GM18499 (cell line): Measurements from ENCODE around the gene ZNF618.

Experiments used
- ATAC-seq: cut with Tn5 transposase; IDR thresholded peaks from one replicate; pipeline ENCODE4 v1.9.1; 2021; ENCODE audit warnings: moderate number of reproducible peaks; ENCODE audit not compliant: insufficient read depth, unreplicated experiment

ZNF618 gene

DNA sequence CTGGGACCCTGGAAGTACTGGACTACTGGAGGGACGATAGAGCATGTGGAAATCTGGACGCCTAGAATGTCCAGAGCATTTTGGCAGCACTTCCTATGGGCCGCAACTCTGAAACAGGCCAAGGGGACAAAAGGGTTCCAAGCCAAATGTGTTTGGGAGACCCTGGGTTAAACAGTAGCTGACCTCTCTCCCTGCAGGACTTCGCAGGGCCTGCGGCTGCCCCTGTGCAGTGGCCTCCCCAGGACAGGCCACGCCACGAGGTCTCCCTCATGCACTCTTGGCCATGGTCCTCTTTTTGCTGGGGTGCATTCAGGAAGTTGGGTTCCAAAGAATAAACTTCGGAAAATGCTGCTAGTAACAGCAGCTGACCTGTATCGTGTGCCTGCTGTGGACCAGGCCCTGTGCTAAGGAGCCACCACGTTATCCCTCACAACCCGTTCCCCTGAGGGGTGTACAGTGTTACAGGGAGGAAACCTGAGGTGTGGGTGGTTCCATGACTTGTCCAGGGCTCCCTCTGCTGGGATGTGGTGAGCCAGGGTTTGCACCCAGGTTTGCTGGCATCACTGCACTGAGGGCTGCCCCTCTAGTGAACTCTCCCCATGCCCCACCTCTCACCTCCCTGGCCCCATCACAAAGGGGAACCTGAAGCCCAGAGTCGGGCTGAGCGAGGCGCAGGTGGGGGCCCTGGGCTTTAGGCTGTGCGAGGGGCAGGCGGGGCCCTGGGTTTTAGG, 122.6 kb downstream of the ZNF618 start:
- ATAC-seq = no peak

DNA sequence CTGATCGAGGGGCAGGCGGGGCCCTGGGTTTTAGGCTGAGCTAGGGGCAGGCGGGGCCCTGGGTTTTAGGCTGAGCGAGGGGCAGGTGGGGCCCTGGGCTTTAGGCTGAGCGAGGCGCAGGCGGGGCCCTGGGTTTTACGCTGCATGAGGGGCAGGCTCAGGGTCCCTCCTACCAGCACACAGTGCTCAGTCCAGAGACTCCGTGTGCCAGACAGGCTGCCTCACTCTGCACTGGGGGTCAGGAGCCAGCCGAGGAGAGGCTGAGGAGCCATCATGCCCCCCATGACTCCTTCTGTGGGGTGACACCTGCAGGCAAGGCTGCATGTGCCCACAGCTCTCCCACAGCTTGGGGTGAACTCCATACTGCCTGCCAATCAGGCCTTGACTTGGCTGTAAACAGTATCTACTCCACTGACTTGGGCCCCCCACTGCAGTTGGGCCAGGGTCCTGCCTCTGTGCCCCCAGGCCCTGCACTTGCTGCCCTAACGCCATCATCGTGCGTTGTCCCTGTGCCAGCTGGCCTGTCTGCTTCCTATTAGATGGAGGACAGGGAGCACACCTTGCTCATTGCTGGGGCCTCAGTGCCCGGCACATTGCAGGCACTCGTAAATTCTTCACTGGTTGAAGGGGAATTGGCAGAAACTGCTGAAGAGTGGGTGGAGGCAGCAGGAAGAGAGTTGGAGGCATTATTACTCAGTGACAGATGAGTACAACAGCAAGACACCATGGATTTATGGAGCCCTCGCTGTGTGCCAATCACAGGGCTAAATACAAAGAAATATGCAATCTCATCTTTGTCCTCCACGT, 123.3 kb downstream of the ZNF618 start:
- no peak for ATAC-seq

- no peak for ATAC-seq
Measured at GRCh38 chr9:114000063-114000454, 124.0 kb downstream of the ZNF618 start.

DNA sequence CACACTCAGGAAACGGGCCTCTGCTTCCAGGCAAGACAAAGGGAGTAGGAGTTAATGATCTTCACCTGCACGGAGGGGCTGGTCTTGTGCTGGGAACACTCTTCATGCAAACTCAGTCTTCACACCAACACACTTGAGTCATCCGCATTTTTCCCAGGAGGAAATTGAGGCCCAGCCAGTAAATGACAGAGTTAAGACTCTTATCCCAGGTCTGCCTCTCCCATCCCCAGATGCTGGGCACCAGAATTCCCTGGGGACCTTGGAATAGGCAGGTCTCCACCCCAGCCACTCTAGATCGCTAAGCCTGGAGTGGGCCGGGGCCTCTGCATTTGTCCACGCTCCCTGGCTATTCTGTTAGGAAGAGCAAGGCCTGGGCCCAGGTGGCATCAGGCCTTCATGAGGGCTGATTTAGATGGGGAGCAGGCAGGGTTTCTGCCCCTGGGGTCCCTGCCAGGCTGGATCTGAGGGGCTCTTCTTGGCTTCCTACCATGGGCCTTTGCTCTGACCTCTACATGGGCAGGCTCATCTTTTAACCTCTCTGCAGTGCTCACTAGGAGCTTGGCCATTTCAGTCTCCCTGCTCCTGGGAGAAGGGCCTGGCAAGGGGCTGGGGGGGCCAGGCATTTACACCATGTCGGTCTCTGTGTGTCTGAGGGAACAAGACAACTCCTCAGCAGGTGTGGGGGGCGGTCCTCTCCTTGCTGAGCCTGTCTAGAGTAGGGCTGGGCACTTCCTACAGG, 124.7 kb downstream of the ZNF618 start:
- ATAC-seq = no peak

GRCh38 chr9:114001410-114001685, 125.2 kb downstream of the ZNF618 start:
- ATAC-seq = no peak

GRCh38 chr9:114001794-114002261, 125.7 kb downstream of the ZNF618 start:
- ATAC-seq = no peak

- ATAC-seq = no peak
Measured at GRCh38 chr9:114002271-114002985, 126.3 kb downstream of the ZNF618 start.

DNA sequence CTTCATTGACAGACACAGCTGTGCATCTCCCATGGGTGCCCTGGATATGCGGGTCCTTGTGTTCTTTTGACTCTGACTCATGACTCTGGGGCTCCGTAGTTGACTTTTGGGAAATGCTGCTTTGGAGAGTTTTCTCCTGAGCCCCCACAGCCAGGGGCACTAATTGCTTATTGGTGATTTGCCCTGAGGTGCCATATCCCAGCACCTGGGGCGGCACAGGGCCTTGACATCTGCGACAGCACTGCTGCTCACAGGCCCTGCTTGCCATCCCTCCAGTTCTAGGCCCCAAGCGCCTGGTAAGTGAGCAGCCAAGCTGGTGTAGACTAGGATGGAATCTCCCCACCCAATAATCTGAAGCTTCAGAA, 126.9 kb downstream of the ZNF618 start:
- no peak for ATAC-seq

DNA sequence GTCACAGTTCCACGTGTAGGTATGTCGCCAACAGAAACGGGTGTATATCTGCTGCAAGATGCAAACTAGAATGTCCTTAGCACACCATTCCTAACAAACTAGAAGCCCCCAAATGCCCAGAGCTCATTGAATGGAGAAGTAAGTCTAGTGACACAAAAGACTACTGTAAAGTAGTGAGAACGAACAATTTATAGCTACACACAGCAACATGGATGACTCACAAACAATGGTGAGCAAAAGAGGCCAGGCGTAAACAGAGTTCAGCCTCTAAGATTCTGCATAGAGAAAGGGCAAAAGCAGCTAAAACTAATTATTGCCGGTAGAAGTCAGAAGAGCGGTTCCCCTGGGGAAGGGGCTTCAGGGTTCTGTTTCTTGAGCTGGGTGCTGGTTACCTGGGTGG, 127.2 kb downstream of the ZNF618 start:
- no peak for ATAC-seq

DNA sequence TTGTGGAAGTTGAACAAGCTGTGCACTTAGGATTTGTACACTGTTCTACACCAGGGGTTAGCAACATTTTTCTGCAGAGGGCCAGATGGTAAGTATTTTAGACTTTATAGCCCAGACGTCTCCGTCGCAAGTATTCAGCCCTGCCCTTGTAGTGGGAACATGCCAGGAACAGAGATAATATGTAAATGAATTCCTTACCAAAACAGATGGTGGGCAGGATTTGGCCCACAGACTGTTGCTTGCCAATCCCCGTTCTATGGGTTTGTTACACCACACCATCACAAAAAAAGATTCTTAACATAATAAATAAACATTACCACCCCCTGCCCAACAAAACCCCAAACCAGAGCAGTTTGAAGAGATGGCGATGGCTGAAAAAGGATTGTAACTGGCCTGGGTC, 127.6 kb downstream of the ZNF618 start:
- no peak for ATAC-seq

- ATAC-seq = no peak
Measured at GRCh38 chr9:114004221-114004716, 128.2 kb downstream of the ZNF618 start.

DNA sequence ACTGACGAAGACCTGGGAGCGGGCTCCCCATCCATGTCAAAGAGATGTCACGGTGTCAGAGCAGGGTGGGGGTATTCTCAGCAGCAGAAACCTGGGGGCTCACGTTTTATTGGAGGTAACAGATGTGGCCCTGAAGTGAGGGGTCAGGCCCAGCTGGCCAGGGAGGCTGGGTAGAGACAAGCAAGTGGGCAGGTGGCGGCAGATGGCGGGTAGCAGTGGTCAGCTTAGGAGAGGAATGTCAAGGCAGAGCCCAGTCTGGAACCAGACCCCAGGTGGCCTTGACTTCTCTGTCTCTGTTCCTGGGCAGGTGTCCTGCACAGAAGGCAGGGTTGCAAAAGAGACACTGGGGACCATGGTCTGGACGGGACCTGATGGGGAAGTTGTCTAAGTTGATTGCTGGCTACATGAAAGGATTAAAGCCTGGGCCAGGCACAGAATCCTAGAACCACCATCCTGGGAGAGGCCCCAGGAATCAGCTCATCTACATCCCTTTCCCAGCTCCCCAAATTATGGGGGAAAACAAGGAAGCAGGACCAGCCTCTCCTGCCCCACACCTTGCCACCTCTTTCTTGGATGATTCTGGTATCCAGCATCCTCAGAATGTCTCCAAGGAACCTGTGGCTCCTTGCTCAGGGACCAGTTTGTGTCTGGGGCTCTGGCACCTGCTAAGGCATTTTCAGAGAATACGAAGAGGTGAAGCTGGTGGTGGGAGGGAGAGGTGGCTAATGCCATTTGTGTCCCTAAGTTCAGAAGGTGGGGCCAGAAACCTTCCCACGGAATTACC, 129.5 kb downstream of the ZNF618 start:
- no peak for ATAC-seq

- no peak for ATAC-seq
Measured at GRCh38 chr9:114006155-114006550, 130.0 kb downstream of the ZNF618 start.

DNA sequence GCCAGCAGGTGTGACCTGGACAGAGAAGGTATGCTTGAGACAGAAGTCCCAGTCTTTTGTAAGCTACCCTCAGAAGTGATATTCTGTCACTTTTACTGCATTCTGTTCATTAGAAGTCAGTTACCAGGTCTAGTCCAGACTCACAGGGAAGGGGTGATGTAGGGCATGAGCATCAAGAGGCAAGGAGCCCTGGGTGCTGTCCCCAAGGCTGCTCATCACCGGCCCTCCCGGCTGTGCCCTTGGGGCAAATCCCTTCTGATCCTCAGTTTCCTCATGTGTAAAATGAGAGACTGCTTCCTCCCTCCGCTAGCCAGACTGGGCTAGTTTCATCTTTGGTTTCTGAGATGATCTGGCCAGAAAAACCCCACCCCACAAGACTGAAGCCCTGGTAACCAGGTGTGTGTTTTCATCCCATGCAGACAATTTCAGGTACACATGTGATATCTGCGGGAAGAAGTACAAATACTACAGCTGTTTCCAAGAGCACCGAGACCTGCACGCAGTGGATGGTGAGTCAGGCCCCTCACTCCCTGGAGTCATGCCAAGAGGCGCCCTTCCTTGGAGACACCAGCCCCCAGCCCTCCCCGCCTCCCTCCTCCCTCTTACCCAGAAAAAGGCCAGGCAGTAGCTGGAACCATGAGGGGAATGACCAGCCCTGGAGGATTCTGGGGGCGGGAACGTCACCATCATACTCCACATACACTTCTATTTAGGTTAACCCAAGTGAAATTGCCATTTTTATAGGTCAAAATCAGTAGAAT, 131.0 kb downstream of the ZNF618 start:
- ATAC-seq = no peak

GRCh38 chr9:114007991-114008666, 132.0 kb downstream of the ZNF618 start:
- ATAC-seq = no peak

GRCh38 chr9:114008667-114009410, 132.7 kb downstream of the ZNF618 start:
- ATAC-seq = no peak

GRCh38 chr9:114011313-114011712, 135.2 kb downstream of the ZNF618 start:
- ATAC-seq = no peak

DNA sequence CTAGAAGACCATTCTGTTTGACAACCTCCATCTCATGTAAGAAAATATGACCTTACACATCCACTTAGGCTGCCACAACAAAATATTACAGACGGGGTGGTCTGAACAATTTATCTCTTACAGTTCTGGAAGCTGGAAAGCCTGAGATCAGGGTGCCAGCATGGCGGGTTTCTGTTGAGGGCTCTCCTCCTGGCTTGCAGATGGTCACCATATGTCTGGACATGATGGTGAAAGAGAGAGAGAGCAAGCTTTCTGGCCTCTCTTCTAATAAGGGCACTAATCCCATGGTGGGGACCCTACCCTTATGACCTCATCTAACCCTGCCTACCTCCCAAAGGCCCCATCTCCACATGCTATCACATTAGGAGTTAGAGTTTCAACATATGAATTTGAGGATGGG, 136.0 kb downstream of the ZNF618 start:
- ATAC-seq = no peak
